Measurements from ENCODE around the gene LMTK3. TPM values are rescaled to one million over a fixed set of nuclear protein-coding genes. Genes with fewer than 3 reads are reported as not detected.

The LMTK3 gene
- total and polyA plus RNA-seq, 9 of the 15 experiments (the other 6 are each of a cell fraction or from before 2014, with no cell fraction given): 0.35 to 12.3 (median 2.0) TPM; not detected in 2

- 89% methylated on average over 16 of the region's 17 CpGs for WGBS (ENCODE audit: insufficient coverage, low coverage, missing lambda C conversion rate)
- H3K4me3 ChIP-seq: no peak overlapping the region
- no TSS peak for BruUV-seq (replicated peaks)
- POLR2A ChIA-PET: interaction anchor here (0.5 to 1.9 kb wide), 6 partner anchors 9 to 458 kb away, joined by 3 to 6 read pairs (median 4); no protein-coding TSS in a partner anchor
- CTCF ChIA-PET (ENCODE audit: low intra/inter-chr PET ratio): no interaction called here
- no peak for FAIRE-seq
- no peak overlapping the region for H2AFZ ChIP-seq (ENCODE audit: low read depth, low read length)
- in situ Hi-C loops (cut with MboI) (no loop called here), intact Hi-C loops (cut with micrococcal nuclease) (no loop called here)
- peaks cover 0 to 19% of the 10 kb centered on the region in 2 experiments; a peak in 2 of 5 replicates for H3K4me1 ChIP-seq (replicated peaks in 1 of 2; ENCODE audit: control insufficient read depth in 2 of 2, insufficient read depth in 2 of 2, low read length in 2 of 2)
- no peak overlapping the region for H3K4me2 ChIP-seq (ENCODE audit: insufficient read depth, low read length)
- H3K79me2 ChIP-seq (ENCODE audit: control insufficient read depth, insufficient read depth, low read length): peaks cover 5% of the 10 kb centered on the region
- no peaks in the 10 kb centered on the region for H3K27me3 ChIP-seq (ENCODE audit: control insufficient read depth in 2 of 2, insufficient read depth in 2 of 2, low read length in 2 of 2)
- DNase-seq (ENCODE audit: extremely low read depth in 1 of 4, low spot score in 3 of 4): no peak
- H3K9ac ChIP-seq (ENCODE audit: insufficient read depth in 1 of 2, low read depth in 2 of 2, low read length in 2 of 2): peak overlapping the region in 1 of 2 experiments; percentile 55; a peak in 1 of 4 replicates
- no peaks in the 10 kb centered on the region for H3K9me3 ChIP-seq (replicated peaks; ENCODE audit: control insufficient read depth, insufficient read depth, low read depth, low read length)
- H3K9me1 ChIP-seq (ENCODE audit: control insufficient read depth, insufficient read depth, low read length): peaks cover 3% of the 10 kb centered on the region
- ATAC-seq: no peak
- H3K36me3 ChIP-seq (ENCODE audit: control insufficient read depth, insufficient read depth, low read length): peaks cover 86% of the 10 kb centered on the region
- no peak overlapping the region for H3K27ac ChIP-seq (ENCODE audit: extremely low read depth, low read depth, low read length)
- H4K20me1 ChIP-seq (replicated peaks; ENCODE audit: control insufficient read depth, insufficient read depth, low read length): peaks cover 8% of the 10 kb centered on the region; the same call in 1 of the 2 replicates
- TF ChIP-seq POLR2H (tag; IDR thresholded peaks at IDR 0.05; ENCODE audit: low read depth) (no peak), ZNF318 (IDR thresholded peaks at IDR 0.05; ENCODE audit: borderline replicate concordance in 1 of 2, low read depth in 1 of 2) (no peak), RUNX1 (IDR thresholded peaks at IDR 0.05; ENCODE audit: low read depth) (no peak), ZNF311 (CRISPR knock-in tag; IDR thresholded peaks at IDR 0.05) (no peak), U2AF2 (optimal IDR thresholded peaks at IDR 0.05; ENCODE audit: low read depth, low read length) (no peak), TRIM24 (IDR thresholded peaks at IDR 0.05) (no peak), ZNF551 (CRISPR knock-in tag; IDR thresholded peaks at IDR 0.05) (no peak), E2F1 (CRISPR knock-in tag; IDR thresholded peaks at IDR 0.05) (no peak), SMARCA5 (IDR thresholded peaks at IDR 0.05) (no peak), ZNF263 (CRISPR knock-in tag; IDR thresholded peaks at IDR 0.05; ENCODE audit: borderline replicate concordance) (no peak), NFXL1 (CRISPR knock-in tag; IDR thresholded peaks at IDR 0.05) (no peak)
- TF ChIP-seq, protein P1, sequence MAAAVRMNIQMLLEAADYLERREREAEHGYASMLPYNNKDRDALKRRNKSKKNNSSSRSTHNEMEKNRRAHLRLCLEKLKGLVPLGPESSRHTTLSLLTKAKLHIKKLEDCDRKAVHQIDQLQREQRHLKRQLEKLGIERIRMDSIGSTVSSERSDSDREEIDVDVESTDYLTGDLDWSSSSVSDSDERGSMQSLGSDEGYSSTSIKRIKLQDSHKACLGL (CRISPR knock-in tag; IDR thresholded peaks at IDR 0.05; ENCODE audit: borderline replicate concordance, poor library complexity, severe bottlenecking): no peak
Measured at GRCh38 chr19:48475369-48476068, 36.1 kb downstream of the LMTK3 start.
